GM12873 (cell line): ENCODE data around the gene KRTAP12-4.
"Not testable (repeated sequence)": the region's sequence is repeated elsewhere in the genome, so short reads cannot be mapped to it uniquely, and the experiment has no call there.

Experiments used
- TF ChIP-seq, protein P1 (sequence below): IDR thresholded peaks from 2 replicates; pipeline ENCODE4 v1.5.1; 2012; ENCODE audit warnings: low read depth, mild to moderate bottlenecking, moderate library complexity, low read length, control low read depth; ENCODE audit not compliant: insufficient read depth; ENCODE audit errors: missing control alignments

Gene KRTAP12-4

DNA sequence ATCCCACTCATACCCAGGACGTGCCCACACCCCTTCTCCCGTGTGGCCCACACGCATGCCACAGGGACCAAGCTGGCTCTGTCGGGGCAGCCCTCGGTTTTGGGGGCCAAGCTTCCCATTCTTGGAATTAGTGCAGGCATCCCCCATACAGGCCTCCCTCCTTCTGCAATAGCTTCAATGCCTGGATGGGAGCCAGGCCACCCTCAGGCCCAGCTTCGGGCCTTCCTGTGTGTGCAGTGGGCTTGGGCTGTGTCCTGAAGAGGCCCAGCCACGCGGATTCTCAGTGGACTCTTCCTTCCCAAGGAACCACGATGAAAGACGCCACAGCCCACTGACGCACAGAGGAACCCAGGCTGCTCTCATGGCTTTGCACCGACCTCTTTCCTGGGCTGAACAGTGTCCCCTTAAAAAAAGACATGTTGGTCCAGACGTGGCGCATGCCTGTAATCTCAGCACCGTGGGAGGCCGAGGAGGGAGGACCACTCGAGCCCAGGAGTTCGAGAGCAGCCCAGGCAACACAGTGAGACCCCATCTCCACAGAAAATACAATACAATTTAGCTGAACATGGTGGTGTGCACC is 4.8 kb downstream of the KRTAP12-4 start:
- TF ChIP-seq, protein P1, sequence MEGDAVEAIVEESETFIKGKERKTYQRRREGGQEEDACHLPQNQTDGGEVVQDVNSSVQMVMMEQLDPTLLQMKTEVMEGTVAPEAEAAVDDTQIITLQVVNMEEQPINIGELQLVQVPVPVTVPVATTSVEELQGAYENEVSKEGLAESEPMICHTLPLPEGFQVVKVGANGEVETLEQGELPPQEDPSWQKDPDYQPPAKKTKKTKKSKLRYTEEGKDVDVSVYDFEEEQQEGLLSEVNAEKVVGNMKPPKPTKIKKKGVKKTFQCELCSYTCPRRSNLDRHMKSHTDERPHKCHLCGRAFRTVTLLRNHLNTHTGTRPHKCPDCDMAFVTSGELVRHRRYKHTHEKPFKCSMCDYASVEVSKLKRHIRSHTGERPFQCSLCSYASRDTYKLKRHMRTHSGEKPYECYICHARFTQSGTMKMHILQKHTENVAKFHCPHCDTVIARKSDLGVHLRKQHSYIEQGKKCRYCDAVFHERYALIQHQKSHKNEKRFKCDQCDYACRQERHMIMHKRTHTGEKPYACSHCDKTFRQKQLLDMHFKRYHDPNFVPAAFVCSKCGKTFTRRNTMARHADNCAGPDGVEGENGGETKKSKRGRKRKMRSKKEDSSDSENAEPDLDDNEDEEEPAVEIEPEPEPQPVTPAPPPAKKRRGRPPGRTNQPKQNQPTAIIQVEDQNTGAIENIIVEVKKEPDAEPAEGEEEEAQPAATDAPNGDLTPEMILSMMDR = no peak

DNA sequence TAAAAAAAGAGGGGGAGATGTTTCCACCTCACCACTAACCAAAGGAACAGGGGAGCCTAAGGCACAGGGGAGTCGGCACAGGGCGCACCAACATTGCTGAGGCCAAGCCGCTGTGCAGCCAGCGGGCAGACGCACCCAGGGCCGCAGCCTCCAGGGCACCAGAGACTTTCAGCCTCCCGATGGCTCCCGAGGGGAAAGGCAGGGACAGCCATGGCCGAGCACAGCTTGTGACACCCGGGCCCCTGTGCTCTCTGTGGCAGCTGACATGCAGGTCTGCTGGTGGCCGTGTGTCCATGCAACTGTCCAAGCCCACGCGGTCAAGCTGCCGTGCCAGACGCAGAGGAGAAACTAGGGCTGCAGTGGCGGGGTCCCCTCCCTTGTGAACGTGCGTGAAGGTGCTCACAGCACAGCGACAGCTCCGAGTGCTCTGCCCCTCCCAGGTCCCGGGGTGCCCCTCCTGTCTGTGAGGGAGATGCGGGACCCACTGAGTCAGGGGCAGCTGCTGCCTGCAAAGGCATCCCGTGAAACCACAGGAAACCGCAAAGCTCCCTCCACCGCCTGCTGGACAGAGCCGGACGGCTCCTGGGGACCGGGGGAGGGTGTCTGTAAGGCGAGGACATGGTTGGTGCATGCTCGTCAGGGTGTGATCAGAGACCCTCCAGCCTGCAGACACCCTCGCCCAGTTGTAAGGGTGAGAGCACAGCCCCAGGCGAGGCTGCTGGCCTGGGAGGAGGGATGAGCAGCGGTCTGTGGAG is 5.7 kb downstream of the KRTAP12-4 start:
- TF ChIP-seq, protein P1 = no peak

DNA sequence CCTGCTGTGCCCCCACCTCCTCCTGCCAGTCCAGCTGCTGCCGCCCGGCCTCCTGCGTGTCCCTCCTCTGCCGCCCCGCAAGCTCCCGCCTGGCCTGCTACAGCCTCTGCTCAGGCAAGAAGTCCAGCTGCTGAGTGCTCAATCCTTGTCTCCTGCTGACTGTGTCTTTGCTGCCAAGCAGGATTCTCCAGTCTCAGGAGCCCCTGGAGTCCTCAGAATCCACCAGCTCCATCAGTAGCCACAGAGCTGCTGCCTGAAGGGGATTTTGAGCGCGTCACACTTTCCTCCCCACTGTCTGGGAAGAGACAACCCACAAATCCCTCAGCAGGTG is 7.3 kb downstream of the KRTAP12-4 start:
- TF ChIP-seq, protein P1 = no peak

DNA sequence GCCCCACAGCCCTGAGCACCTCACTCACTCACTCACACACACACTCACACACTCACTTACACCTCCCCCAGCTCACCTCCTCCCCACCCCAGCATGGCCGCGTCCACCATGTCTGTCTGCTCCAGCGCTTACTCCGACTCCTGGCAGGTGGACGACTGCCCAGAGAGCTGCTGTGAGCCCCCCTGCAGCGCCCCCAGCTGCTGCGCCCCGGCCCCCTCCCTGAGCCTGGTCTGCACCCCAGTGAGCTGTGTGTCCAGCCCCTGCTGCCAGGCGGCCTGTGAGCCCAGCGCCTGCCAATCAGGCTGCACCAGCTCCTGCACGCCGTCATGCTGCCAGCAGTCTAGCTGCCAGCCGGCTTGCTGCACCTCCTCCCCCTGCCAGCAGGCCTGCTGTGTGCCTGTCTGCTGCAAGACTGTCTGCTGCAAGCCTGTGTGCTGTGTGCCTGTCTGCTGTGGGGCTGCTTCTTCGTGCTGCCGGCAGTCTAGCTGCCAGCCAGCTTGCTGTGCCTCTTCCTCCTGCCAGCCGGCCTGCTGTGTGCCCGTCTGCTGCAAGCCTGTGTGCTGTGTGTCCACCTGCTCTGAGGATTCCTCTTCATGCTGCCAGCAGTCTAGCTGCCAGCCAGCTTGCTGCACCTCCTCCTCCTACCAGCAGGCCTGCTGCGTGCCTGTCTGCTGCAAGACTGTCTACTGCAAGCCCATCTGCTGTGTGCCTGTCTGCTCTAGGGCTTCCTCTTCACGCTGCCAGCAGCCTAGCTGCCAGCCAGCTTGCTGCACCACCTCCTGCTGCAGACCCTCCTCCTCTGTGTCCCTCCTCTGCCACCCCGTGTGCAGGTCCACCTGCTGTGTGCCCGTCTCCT is 7.9 kb downstream of the KRTAP12-4 start, which contains the start of gene KRTAP10-11:
Gene KRTAP10-11, plus strand, starts transcription at position 49 of the 856 bp plus-strand sequence. Its CDS starts 45 bp downstream, at position 94.
- TF ChIP-seq, protein P1 = not testable (repeated sequence)

DNA sequence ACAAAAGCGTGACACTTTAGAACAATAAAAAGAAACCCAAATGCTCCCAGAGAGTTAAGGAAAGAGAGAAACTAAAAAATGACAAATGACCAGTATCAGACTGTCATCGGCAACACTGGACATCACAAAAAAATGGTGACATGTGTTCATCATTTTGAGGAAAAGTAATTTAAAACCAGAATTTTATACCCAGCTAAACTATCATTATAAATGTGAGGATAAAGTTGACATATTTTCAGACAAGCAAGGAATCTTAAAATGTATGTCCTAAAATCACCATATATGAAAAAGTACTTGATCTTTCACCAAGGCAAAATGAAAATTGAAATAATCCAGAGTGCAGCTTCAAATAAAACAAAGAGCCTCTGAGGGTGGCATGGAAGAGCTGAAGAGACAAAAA is 9.6 kb downstream of the KRTAP12-4 start:
- TF ChIP-seq, protein P1 = no peak

DNA sequence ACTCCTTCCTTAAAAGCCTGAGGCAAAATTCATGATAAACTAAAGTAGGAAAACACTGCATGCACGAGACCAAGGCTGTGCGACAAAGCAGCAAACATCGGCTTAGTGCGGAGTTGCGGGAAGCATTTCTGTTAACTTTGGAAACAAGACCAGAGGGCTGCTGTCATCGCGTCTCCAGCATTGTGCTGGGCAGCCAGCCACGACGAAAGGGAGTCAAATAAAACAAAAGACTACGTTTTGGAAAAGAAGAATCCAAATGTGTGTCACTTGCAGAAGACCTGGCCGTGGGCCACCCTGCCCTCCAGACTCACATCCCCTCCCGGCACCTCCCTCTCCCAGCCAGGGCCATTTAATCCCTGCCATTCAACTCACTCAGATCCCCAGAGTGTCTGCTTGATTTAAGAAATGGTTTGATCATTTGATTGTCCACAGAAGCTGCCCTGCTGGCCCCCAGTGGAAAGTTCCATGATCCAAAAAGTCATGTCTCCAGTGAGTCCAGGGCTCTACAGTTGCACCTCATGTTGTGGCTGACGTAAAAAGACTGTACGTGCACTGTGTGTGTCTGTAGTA is 10.6 kb downstream of the KRTAP12-4 start:
- TF ChIP-seq, protein P1 = no peak

DNA sequence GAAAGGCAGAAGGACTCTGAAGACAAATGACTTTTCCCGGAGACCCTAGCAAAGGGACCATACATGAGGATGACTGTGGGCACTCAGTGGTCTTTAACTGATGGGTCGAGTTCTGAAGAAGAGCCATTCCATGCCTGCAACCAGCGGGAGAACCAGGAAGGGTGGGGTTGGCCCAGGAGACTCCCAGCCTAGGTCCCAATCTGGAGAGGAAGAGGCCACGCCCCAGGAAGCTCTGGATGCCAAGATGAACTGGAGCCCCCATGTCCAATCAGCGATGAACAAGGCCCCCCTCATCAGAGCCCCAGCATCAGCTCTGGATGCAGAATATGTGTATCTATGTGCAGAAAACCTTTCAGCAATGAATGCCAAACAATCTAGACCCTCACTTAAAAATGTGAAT is 13.7 kb downstream of the KRTAP12-4 start:
- TF ChIP-seq, protein P1 = no peak
